Stimulated activated CD4-positive, alpha-beta T cell treated with anti-CD3 and anti-CD28 coated beads, TNF-alpha, amount 100 ng/mL, for 48 hours (primary cell): ENCODE results near the gene GFRA4.

Source experiments
- DNase-seq, 3 donors: peaks; one replicate each; pipeline ENCODE4 v3.0.0-alpha.2; 2020; ENCODE audit warnings: low read depth in 3 of 3

Gene GFRA4

DNA sequence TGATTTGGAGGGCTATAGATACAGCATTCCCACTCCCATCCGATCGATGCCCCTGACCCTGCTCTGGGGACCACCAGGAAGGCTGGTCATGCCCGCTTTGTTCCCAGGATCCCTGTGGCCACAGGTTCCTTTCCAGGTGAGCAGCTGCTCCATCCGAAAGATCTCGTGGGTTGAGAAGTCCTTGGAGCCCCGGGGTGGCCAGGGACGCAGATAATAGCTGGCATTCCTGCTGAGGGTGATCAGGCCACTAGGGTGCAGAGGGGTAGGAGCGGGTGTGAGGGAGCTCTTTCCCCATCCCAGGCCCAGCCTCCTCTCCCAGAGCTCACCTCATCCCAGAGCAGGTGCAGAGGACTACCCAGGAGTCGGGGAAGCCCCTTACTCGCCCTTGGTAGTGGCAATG lies 11.2 kb upstream of the GFRA4 start:
- no peak for DNase-seq

DNA sequence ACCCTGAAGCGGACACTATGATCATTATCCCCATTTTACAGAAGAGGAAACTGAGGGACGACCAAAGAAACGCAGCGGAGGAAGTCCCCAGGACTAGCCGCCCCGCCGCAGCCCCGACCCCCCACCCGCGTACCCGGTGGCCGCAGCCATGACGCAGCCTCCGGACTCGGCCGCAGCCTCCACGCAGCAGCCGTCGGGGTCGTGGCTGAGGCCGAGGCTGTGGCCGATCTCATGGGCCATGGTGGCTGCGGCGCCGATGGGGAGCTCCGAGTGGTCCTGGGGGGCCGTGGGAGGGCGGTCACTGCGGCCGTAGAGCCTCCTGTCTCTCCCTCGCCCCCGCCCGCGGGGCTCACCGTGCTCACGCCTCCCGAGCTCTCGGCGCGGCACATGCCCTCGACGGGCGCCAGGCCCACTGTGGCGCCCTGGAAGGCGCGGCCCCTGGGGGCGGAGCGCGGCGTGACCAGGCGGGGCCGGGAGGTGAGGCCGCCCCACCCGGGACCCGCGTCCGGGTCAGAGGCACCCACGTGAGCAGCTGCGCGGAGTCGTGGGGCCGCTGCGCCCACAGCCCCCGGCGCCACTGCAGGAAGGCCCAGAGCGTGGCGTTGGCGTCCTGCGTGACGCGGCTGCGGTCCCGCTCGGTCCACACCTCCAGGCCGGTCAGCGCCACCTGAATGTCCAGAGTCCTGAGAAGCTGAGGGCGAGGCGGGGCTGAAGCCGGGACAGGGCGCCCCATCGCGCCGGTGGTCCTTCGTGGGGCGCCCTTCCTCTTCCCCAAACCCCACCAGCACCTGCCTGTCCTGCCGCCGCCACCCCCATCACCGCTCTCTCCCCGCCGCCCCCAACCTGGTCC lies 10.2 kb upstream of the GFRA4 start:
- DNase-seq, result no peak

DNA sequence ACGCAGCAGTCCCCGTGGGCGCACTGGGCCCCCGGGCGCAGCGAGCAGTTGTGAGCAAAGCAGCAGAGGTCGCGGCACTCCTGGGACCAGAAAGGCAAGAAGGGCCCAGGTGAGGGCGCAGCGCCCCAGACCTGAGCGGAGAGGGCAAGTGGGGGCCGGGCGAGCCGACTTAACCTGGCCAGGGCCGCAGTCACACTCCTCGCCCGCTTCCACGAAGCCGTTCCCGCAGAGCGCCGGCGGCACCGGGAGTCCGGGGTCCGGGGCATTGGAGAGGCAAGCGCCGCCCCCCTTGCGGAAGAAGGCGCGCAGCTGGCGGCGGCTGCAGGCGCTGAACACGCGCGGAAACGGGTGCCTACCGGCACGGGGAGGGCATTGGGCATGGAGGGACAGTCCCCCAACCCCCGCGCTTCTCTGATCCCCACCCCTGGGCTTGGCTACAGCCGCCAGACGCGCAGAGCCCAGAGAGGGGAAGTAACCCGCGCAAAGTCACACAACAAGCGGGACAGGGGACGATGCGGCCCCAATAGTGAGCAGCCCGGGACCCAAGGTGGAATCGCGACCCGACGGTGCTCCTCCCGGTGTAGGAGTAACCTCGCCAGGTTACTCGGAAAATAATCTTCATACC lies 9.5 kb upstream of the GFRA4 start:
- DNase-seq, result no peak

DNA sequence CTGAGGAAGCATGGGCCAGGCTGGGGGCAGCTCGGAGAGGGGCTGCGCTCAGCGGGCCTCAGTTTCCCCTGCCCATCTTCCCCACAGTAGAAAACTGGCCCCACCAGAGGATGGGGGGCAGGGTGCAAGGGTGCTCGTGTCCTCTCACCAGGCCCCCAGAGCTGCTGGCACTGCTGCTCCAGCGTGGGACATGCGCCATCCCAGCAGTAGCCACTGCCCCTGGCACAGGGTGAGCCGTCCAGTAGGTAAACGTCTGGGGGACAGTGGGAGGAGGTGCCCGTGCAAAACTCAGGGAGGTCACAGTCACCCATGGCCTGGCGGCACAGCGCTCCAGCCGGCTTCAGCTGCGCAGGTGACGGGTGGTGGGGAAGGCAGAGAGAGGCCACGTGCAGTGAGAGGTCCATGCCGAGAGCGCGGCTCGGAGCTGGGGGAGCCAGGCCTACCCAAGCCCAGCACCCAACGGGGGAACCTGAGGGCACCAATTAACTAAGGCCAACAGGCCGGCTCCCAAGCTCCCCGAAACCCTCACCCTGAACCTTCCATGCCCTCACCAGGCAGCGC lies 8.9 kb upstream of the GFRA4 start:
- DNase-seq, result no peak

DNA sequence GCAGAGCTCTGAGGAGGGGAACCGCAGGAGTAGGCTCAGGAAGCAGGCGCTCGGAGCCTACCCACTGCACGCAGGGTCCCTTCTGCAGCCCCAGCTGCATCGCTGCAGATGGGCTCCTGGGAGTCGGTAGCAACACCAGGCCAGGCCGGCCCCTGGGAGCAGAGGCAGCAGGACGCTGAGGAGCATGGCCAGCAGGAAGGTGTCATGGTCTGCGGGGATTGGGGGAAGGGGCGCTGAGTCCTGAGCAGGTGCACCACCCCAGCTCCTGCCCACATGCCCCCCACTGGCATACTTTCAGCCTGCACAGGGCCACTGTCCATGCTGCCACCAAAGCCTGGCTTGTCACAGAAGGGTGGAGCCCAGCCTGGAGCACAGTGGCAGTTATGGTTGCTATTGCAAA lies 7.7 kb upstream of the GFRA4 start:
- DNase-seq, result no peak

DNA sequence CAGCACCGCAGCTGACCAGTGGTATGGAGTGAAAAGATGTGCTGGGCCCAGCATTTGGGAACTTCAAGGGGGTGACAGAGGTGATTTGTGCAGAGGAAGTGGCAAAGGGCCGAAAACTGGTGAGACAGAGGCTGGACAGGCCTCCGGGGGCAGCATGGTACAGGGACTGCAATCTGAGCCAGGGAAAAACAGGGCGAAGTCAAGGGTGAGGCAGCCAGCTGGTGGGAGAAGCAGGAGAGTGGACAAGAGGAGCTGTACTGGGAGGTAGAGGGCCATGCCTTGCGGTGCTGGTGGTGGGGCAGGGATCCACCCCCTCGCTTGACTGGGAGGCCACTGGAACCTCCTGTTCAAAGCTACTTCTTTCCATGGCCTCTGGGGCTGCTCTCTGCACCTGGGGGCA lies 7.3 kb upstream of the GFRA4 start:
- no peak for DNase-seq

DNA sequence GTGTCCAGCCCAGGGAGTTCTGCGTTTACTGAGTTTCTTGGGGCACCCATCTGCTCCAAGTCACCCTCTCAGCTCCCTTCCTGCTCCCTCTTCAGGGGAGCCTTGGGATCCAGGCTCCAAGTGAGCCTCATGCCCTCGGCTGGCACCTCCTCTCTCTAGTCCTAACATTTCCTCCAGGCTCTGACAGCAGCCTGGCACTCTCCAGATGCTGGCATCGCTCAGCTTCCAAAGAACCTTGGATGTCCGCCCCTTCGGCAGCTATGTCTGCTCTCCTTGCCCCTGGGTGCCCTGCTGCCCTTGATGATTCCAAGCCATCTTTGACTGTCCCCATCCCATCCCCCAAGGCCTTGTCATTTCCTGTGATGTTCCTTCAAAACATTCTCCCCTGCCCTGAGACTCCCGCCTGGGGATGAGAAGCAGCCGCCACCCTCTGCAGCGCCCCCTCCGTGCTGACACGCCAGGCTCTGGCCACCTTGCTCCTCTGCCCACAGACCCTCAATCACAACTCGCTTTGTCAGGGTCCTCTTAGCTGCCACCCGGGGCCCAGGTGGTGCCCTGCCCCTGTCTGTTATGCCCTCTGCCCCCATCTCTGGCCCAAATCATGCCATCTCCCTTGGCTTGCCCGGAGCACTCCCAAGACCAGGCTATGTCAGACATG lies 6.6 kb upstream of the GFRA4 start:
- DNase-seq, result no peak

DNA sequence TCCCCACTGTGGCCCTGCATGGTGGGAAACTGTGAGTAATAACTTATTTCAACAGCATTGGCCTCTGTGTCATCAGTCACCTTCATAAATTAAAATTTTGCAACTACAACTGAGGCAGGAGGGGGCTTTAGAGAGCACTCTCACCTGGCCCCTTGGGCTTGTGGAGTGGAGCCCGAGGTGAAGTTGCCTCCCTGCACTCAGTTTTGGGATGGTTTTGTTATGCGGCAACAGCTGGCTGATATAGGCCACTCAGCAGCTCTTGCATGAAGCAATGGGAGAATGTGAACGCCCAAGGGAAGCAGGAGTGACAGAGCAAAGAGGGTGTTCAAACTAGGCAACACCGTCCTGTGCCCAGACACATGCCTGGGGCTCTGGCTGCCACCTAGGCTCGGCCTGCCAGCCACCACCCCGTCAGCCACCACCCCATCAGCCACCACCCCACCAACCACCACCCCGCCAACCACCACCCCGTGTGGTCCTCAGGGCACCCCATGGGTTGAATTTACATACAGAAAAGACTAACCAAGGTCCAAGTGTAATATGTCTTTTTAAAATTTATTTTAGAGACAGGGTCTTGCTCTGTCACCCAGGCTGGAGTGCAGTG lies 4.3 kb upstream of the GFRA4 start:
- no peak for DNase-seq

DNA sequence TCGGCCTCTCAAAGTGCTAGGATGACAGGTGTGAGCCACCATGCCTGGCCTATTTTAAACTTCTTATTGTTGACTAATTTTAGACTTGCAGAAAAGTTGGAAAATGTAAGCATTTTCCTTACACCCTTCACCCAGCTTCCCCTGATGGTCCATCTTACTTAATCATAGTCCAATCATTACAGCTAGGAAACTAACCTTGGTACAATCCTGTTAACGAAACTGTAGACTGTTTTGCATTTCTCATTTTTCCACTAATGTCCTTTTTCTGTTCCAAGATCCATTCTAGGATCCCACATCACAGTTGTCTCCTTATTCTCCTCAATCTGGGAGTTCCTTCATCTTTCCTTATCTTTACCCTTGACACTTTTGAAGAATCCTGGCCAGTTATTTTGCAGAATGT lies 659 bp upstream of the GFRA4 start:
- DNase-seq, result no peak

DNA sequence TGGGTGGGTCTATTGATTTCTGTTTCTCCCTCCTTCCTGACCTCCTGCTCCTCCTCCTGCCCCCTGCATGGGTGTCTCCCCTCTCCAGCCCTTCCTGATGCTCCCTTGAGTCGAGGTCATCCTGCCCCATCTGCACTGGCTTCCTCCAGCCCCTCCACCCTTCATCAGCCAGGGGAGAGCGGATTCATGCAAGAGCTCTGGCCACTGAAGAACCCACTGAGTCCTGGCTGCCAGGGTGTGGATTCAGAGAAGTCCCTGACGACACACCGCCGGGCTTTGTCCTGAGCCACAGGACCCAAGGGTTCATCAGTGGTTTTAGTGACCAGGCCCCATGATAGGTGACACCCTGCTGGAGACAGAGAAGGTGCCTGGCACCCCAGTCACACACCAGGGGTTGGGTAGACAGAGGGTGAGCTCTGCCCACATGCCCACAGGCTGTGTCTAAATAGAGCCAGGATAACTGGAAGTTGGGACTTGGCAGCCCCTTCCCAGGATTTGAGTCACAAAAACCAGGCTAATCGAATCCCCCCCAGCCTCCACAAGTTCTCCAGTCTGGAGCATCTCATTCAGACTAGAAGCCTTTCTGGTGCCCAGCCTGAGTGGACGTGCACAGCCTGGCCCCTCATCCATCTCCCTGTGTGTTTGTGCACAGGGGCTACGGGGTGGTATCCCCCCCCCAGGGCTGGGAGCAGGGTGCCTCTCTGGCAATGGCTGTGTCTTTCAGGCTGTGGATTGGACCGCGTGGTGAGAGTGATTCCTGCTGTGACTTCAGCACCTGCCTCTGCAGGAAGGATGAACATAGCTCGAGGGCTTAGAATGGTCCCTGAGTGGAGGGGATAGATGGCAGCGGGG lies 1.2 kb downstream of the GFRA4 start:
- no peak for DNase-seq

DNA sequence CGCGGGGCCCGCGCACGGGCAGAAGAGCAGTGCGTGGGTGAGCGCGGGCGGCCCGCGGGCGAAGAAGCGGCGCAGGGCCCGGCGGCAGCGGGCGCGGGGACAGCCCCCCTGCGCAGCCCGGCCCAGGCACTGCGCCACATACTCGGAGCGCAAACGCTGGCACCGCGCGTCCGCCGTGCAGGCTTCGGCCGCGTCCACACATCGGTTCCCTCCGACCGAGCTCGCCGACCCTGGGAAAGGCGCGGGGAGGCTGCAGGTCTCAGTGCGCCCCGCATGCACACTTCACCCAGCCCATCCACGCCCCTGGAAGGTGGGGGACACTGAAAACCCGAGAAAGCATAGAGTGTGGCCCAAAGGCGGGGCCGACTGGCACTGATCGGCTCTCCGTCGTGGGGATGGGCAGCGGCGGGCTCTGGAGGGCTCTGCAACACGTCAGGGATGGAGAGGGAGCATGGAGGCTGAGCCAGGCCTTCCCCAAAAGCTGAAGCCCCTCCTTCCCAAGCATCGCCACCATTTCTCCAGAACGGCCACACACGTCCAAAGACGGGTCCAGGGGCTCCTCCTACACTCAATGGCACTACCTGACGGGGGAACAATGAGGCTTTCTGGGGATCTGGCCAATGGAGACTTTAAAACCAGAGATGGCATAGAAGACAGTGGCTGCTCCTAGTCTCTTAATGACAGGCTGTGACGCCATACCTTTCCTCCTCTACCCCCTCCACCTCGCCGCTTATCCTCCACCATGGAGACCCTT lies 2.0 kb downstream of the GFRA4 start:
- no peak for DNase-seq

DNA sequence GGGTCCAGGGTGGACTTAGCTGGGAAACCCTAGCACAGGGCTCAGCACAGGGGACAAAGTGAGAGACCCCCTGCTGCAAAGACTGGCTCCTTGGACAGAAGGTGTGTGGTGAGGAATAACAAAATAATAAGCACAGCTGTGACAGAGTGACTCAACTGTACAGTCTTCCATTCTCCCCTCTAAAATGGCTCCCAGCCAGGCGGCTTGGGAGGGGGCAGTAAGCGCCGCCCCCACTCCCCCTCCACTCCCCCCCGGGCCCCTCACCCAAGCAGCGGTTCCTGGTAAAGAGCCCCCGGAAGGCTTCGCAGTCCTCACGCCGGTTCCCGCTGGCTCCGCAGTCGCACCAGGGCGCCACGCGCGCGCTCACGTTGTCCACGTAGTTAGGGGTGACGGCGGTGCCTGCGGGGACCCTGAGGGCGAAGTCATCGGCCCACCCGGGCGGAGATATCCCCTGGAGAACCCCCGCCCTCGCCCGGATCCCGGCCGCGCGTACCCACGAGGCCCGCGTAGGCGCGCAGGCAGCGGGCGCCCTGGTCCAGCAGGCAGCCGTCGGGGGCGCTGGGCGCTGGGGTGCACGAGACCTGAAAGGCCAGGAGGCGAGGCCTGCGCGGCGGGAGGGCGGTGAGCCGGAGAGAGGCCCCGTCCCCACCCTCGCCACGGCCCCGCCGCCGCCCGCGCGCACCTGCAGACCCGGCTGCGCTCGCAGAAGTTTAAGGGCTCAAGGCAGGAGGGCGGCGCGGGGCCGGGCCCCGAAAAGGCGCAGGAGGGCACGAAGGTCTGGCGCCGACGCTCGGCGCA lies 2.7 kb downstream of the GFRA4 start:
- DNase-seq, result no peak

DNA sequence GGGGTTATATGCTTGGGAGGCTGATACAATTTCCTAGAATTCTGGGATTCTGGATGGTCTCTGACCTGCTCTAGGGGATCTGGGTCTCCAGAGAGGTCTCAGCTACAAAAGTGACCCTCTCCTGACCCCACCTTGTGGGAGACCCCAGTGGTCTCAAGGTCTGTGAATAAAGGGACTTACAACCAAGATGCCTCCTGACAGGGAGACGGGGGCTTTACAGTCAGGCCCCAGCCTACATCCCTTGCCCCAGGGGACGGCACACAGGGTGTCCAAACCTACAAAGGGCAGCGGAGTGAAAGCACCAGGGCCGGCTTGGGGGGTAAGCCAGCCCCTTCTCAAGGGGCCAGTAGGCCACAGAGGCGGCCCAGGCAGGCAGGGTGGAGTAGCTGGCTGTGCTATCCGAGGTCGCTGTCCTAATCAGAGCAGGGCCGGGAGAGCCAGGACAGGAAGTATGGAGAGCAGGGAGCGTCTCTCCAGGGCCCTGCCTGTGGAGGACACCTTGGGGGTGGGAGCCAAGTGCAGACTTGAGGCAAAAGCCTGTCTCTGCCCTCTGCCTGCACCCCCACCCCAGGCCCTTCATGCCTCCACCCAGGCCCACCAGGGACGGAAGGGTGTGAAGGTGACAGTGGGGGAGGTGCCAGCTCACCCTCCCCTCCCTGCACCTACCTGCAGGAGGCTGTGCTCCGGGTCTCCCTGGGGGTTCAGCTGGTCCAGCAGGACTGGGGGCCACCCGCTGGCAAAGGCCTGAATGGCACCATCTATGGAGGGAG lies 3.5 kb downstream of the GFRA4 start:
- DNase-seq, result no peak

DNA sequence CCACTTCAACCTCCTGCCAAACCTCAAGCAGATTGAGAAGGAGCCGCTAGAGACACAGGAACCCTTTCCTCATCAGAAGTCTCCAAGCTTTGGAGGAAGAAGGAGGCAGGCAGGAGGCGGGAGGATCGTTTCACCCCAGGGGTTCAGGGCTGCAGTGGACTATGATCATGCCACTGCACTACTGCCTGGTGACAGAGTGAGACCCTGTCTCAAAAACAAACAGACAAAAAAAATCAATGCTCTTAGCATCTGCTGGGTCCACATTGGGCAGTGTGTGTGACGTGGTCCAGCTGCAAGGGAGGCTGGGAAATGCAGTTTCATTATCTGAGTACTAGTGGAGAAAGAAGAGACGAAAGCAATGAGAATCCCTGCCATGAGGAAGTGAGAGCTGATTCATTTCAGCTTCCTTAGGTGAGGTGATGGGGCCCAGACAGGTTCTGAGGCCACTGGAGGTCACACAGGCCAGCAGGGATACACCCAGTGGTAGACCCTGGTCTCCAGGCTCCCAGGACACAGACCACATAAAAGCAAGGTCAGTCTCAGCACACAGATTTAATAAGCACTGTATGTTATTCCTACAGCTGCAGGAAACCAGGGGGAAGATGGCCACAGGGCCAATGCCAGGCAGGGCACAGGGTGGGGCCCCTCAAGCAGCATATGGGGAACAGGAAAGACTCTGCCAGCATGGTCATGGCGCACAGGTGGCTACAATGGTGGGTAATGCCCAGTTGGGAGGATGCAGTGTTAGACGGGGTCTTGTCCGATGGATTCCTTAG lies 4.3 kb downstream of the GFRA4 start:
- DNase-seq, result no peak

DNA sequence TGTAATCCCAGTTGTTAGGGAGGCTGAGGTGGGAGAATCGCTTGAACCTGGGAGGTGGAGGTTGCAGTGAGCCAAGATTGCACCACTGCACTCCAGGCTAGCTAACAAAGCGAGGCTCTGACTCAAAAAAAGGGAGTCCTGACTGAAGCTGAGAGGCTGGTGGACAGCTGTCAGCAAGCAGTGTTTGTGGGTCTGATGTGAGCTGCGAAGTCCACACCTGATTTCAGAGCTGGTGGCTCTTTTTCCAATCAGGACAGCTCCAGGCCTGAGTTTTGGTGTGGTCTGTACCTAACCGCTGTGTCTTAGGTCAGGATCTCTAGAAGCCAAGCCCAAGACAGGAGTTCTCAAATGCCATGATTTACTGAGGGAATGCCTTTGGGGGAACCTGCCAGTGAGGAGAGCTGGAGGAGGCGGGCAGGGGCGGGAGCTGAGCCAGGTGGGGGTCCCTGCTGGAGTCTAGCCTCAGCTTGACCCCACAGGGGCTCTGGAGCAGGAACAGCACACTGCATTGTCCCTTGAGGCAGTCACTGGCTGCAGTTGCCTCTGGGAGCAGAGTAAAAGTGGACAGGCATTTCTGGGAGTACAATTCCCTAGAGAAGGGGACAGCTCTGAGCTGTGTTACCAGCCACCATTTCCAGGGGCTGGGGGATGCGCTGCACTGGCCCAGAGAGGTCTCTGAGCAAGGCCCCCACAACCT lies 5.0 kb downstream of the GFRA4 start:
- DNase-seq, result no peak

DNA sequence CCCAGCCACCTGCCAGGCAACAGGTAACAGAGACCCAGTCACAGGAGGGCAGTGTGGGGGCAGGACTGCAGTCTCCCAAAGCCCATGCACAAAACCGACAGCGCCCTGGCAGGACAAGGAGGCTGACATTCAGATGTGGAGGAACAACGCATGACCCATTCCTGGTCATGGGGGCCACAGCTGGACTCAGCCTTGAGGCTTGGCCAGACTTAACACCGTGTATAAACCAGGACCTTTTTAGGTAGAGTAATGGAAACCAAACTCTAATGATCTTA lies 8.1 kb downstream of the GFRA4 start:
- DNase-seq, result no peak

DNA sequence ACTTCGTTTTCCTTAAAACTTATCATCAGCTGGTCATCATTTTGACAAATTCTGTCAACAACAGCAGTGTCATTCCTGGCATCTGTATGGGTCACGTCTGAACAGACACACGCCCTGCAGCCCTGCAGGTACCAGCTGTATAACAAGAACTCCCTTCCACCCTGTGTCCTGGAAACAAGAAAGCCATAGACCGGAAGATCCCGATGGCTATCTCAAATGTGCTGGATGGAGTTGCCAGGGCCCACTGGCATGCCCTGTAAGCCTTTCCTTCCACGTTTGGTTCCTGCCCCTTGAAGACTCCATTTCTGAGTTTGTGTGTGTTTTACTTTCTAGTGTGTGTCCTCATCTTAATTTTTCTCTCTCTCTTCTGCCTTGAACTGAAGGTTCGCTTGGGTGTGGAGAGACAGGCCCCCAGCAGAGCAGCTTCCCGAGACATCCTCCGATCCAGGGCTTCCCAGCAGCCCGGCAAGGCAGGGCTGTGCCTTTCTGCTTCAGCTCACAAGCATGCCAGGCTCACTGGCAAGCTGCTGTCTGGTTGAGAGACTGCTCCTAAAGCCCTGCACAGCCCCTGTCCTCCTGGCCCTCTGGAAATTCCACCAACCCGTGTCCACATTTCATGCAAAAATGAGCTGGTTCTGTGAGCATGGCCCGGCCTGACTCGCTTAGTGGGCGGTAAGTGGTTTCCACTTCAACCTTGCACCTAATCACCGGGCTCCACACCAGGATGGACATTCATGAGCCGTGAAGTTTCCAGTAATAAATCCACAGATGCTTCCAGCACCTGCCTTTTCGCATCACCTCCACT lies 8.7 kb downstream of the GFRA4 start:
- no peak for DNase-seq
